K562 (cell line): ENCODE results near the gene IQCE. TPM values are rescaled to one million over a fixed set of nuclear protein-coding genes. Genes with fewer than 3 reads are reported as not detected.
A peak's percentile ranks its signal among the peaks of the same experiment; 100 is the strongest.

Experiments
- COPS2 ChIP-seq: fragments of 450-650 bp; conservative IDR thresholded peaks from 2 replicates; pipeline ENCODE4 v1.6.1; 2016; ENCODE audit warnings: mild to moderate bottlenecking, moderate library complexity
- FOXA1 ChIP-seq: fragments of 450-650 bp; IDR thresholded peaks from 2 replicates; pipeline ENCODE4 v1.6.1; 2016; ENCODE audit warnings: mild to moderate bottlenecking, borderline replicate concordance
- FOXA3 ChIP-seq, 2 experiments: fragments of 450-650 bp in 1 of 2; sonication (generic) in 1 of 2; formaldehyde crosslinking; IDR thresholded peaks in 1 of 2; conservative IDR thresholded peaks in 1 of 2; 2 replicates each; pipeline versions ENCODE4 v1.4.0 to v1.8.0; 2020 to 2022; ENCODE audit warnings: mild to moderate bottlenecking in 2 of 2, missing genetic modification reagents in 1 of 2
- LEF1 ChIP-seq: fragments of 450-650 bp; IDR thresholded peaks from 2 replicates; pipeline ENCODE4 v1.6.1; 2016; ENCODE audit warnings: mild to moderate bottlenecking
- MYC ChIP-seq, 2 experiments: fragments of 250-450 bp in 1 of 2; sonication (Bioruptor Pico) in 1 of 2; IDR thresholded peaks; 2 replicates each; pipeline versions ENCODE4 v1.5.1 to v1.6.1; 2012 to 2021; ENCODE audit warnings: low read depth in 2 of 2, borderline replicate concordance in 1 of 2, improper control_type of control experiment in 1 of 2, low read length in 1 of 2, mild to moderate bottlenecking in 1 of 2, moderate library complexity in 1 of 2
- PHF8 ChIP-seq: fragments of 200-600 bp; sonication (generic); IDR thresholded peaks from 2 replicates; pipeline ENCODE4 v1.6.1; 2012; ENCODE audit warnings: mixed run types, mild to moderate bottlenecking, inconsistent platforms, low read length, moderate library complexity, borderline replicate concordance
- SPI1 ChIP-seq: IDR thresholded peaks from 2 replicates; pipeline ENCODE4 v1.6.1; 2011; ENCODE audit warnings: low read depth, low read length, control low read depth, borderline replicate concordance
- VEZF1 ChIP-seq: fragments of 200-800 bp; sonication (Bioruptor generic); IDR thresholded peaks from 2 replicates; pipeline ENCODE4 v1.6.1; 2017; ENCODE audit warnings: missing genetic modification characterization, missing compliant biosample characterization
- ZBTB7A ChIP-seq: IDR thresholded peaks from 2 replicates; pipeline ENCODE4 v1.6.1; 2011; ENCODE audit warnings: low read depth, mild to moderate bottlenecking, low read length, moderate library complexity, borderline replicate concordance; ENCODE audit not compliant: control insufficient read depth
- ZFX ChIP-seq: sonication (generic); formaldehyde crosslinking; IDR thresholded peaks from 2 replicates; pipeline ENCODE4 v1.8.0; 2022; ENCODE audit warnings: mild to moderate bottlenecking, missing genetic modification reagents, moderate library complexity
- ZSCAN29 ChIP-seq: fragments of 450-650 bp; IDR thresholded peaks from 2 replicates; pipeline ENCODE4 v1.6.1; 2017
- polyA plus RNA-seq, 8 experiments: library from polyadenylated mRNA; depleted of rRNA in 4 of 8; stranded (reverse) in 5 of 8; unstranded in 3 of 8; fragments of >200 nt; fragmentation: Nextera tagmentation in 2 of 8; fragmentation: Illumina TruSeq in 1 of 8; extraction: Ambion mirVana in 2 of 8; extraction: Trizol in 1 of 8; gene quantifications; 2 replicates each; pipeline versions ENCODE4 v1.2.1 to v1.2.3, GENCODE V29; 2011 to 2014; ENCODE audit warnings: inconsistent platforms in 1 of 8, missing spikeins in 1 of 8
- total RNA-seq, 7 experiments: library from RNA; depleted of rRNA in 6 of 7; stranded (reverse); fragments of >200 nt in 6 of 7; fragmentation: Illumina TruSeq in 2 of 7; extraction: Trizol in 2 of 7; gene quantifications; 2 replicates each; pipeline versions ENCODE4 v1.2.1 to v1.2.3, GENCODE V29; 2011 to 2021; ENCODE audit warnings: low replicate concordance in 1 of 7

The IQCE gene
- total and polyA plus RNA-seq, 9 of the 15 experiments (the other 6 are each of a cell fraction or from before 2014, with no cell fraction given): 0.18 to 8.5 (median 4.2) TPM

DNA sequence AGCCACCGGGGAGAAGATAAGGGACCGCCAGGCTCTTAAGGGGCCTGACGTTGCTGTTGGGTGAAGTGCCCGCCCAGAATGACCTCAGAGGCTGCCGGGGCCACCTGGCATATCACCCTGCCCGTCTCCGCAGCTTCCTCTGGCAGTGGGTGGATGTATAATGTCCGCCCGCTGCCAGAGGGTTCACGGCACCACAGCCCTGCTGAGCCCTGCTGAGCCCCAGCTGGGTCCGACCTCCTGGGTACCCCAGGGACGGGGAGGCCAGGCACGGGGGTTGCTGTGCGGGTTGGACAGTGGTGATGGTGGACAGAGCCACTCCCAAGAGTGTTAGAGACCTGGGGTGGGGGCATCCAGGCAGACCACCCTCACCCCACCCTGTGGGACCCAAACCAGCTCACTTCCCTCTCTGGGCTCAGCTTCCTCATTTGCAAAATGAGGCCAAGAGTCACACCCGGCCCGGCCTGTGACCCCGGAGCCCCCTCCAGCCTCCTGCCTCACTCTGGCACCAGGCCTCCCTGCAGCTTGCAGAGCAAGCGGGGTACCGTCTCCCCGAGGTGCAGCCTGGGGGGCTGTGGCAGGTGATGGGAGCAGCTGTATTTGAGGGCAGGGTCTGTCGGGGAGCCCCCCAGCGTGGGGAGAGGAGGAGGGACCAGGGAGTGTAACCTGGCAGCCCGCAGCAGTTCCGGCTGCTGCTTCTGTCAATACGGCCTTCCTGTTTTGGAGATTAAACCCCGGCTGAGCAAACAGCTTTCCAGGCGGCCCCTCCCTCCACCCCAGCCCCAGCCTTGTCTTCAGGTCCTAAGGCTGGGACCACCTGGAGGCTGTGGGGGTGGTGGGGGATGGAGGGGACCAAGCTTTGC is 47.6 kb upstream of the IQCE start (continued):
- TF ChIP-seq SPI1: peak; percentile 70; the same call in 1 of the 2 replicates
- TF ChIP-seq FOXA1: peak; percentile 83
- TF ChIP-seq LEF1: peak; percentile 17; the same call in 1 of the 2 replicates
- TF ChIP-seq COPS2: no peak
- 0 out of 2 replicates have a peak, but pooled peaks have one; percentile 35 for TF ChIP-seq VEZF1 (CRISPR knock-in tag)
- no peak for TF ChIP-seq MYC (IDR thresholded peaks at IDR 0.05; ENCODE audit: low read depth, low read length)
- no peak for TF ChIP-seq MYC (CRISPR knock-in tag; IDR thresholded peaks at IDR 0.05; ENCODE audit: borderline replicate concordance, low read depth)
- TF ChIP-seq FOXA3 (CRISPR knock-in tag; conservative IDR thresholded peaks at IDR 0.05 in 1 of 2, IDR thresholded peaks at IDR 0.05 in 1 of 2): peak; percentile 92 to 97
- TF ChIP-seq ZSCAN29: no peak
- peak; percentile 15; the same call in 1 of the 2 replicates for TF ChIP-seq PHF8
- TF ChIP-seq ZFX (CRISPR knock-in tag): peak; percentile 37; the same call in 1 of the 2 replicates
- peak; percentile 74; the same call in 1 of the 2 replicates for TF ChIP-seq ZBTB7A
